CMK (cell line): ENCODE results near the gene LMO7.

Experiments used
- DNase-seq: peaks from one replicate; pipeline ENCODE4 v3.0.0-alpha.2; 2010; ENCODE audit warnings: low read depth

Gene LMO7

DNA sequence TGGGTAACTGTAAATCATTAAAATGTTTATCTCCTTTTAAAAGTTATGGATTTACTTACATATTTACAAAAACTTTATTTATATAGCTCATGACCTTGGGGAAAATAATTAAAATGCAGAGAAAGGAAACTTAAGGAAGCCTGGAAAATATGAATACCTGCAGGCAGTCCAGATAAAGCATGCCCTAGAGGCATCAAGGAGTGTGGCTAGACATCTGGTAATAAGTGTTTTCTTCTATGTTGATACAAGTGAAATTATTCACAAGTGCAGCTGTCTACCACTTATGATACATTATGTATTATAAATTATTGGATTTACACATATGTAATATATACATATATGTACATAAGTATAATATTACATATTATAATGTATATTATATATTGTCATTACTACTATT is 207.9 kb downstream of the LMO7 start:
- DNase-seq = no peak

DNA sequence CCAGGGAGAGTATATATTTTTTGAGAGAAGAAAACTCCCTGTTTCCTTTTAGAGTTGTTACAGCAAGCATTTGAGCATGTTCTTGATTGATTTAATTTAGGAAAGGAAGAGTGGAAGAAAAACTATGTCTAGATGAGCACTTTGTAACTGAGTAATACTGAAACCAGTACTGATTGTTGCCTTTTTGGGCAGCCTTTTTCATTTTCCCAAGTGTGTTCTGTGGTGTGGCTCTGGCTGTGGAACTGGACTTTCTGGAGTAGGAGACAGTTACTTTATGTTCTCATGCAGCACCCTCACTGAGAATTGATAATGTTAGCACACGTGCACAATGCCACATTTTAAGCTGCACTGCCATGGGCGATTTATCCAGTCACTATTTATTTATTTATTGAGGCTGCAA is 211.5 kb downstream of the LMO7 start:
- DNase-seq = no peak

DNA sequence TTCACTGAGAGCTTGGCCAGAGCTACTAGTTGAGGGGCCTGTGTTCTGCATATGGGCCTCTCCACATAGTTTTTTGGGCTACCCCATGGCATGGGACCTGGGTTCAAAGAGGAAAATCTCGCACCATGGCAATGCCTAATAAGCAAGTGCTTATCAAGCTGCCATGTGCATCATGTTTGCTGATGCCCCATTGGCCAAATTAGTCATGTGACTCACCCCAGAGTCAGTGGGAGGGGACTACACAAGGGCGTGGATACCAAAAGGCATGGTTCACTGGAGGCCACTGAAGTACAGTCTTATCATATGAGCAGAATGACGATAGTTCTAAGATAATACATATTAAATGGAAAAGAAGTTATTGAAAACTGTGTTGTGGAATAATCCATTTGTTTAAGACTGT is 214.8 kb downstream of the LMO7 start:
- DNase-seq = no peak

DNA sequence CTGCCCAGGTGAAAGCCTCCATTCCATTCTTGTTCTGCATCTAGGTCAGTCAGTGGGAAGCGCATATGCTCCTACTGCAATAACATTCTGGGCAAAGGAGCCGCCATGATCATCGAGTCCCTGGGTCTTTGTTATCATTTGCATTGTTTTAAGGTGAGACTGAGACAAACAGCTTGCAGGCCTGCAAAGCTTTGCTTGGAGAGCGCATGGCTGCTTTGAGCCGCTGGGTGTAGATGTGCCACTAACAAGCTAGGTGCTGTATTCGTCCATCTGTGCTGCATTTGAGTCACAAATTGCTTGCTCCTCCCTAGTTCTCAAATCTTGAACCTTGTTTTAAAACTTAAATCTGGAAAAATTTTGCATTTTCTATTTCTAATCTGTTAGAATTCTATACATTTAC is 219.1 kb downstream of the LMO7 start:
- DNase-seq = no peak

DNA sequence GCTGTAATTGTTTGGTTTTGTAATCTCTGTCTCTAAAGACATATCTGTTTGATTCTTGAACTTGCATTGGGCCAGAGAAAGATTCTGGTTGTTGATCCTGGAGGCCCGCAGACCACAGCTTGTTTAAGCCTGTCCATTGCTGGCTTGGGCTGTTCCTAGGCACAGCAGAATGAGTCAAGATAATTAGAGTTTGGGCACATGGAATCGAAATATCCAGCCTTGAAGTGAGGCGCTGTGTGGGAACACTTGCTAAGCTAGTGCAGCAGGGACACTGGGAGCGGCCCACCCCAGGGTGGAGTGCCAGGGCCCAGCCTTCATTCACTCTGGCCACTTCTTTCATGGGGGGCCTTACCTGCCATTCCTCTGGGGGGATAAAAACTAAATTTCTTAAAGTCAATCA is 219.7 kb downstream of the LMO7 start:
- DNase-seq = no peak

DNA sequence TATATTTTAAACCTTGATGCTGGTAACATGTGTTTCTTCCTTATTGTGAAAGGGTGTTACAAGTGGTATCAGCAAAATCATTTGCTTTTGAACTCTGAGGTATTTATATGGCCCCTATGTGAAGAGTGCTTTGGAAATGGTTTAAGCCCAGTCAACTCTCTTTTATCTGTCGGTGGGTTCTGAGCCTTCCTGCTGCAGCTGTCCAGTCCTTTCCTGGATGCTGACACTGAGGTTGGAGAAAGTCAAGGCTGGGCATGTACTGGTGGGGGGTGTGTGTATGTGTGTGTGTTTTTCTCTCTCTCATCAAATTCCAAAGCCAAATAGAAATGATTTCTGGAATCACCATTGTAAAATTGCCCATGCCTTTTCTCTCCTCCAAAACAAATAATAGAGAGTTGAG is 221.2 kb downstream of the LMO7 start:
- DNase-seq = no peak

DNA sequence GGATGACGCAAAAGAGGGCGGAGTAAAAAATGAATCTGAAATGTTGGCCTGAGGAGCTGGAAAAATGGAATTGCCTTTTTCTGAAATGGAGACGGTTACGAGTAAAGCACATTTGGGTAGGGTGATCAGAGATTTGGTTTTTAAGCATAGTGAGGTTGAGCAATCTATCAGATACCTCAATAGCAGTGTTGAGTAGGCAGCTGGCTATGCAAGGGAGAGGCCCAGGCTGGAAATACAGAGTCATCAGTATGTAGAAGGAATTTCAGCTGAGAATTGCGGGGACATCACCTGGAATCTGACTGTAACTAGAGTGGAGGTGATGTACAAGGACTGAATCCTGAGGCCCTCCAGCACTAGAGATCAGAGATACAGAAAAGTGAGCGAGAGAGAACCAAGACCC is 224.8 kb downstream of the LMO7 start:
- no peak for DNase-seq

DNA sequence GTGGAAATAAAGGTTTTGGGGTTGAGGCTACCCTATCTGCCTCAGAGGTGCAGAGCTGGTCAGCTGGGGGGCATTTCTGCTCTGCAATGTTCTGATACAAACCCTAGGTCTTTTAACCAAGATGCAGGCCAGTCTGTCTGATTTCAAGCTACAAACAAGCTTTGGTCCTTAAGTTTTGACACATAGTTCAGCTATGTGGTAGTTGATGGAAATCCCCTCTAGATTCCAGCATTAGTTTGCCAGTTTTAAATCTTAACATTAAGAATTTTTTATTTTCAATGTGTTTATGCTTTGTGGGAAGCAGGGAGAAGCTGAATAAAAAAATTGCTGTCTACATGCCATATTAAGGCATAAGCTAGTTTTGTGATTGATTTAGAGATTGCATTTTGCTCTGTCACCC is 225.7 kb downstream of the LMO7 start:
- DNase-seq = no peak

DNA sequence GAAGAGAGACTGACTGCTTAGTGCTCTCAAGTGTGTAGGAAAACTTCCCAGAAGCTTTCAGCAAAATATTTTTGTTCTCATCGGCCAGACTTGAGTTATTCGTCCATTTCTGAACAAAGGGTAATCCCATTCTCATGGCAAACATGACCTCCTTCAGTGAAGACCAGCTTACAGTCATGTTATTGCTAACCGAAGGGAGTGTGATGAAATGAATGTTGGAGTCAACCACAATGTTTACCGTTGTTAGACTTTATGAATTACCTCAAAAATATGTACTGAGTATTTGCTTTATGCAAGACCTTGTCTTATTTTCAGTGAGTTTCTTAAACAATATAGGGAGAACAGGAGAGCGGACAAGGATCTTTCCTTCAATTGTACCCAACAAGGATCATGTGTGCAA is 228.6 kb downstream of the LMO7 start:
- no peak for DNase-seq

DNA sequence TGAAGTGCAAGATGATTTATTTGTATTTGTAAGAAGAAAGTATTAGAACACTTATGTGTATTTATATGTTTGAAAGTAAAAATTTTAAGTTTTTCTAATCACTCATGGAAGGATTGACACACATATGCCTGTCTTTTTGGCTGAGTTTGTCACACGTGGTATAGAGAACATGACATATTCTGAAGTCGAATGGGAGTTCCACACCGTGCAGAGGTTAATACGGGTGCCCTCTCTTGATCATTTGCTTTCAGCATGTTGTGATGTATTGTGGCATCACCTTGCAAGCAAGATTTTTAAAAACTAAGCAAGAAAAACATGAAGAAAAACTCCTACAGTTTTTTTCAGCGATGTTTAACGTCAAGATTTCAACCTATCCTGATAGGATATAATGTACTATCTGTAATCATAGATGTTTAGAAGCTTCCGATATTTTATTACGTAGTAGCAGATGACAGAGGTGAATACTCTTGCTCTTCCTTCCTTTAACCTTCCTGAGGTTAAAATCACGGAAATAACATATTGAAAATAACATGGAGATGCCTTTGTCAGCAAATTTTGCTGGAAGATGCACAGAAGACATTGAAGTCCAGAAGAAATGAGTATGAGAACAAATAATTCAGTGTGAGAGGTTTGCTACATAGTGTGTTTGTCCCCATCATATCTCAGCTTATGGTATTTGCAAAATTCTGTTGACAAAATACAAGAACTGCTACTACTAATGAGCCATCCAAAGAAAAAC is 231.4 kb downstream of the LMO7 start:
- no peak for DNase-seq

DNA sequence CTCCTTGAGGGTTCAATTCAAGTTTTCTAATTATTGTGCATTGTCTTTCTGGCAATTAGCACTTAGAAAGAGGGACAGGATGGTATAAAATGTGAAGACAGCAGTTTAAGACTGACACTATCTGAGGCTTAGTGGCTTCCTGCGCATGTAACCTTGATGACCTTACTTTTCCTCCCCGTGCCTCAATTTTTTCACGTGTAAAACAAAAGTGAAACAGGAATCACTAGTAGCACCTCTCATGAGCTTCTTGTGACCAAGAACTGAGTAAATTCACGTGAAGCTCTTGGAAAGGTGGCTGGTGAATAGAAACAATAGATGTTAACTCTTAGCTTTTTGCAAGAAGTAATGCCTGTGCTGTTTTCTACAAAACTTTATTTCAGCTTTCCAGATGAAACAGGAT is 233.9 kb downstream of the LMO7 start:
- no peak for DNase-seq

DNA sequence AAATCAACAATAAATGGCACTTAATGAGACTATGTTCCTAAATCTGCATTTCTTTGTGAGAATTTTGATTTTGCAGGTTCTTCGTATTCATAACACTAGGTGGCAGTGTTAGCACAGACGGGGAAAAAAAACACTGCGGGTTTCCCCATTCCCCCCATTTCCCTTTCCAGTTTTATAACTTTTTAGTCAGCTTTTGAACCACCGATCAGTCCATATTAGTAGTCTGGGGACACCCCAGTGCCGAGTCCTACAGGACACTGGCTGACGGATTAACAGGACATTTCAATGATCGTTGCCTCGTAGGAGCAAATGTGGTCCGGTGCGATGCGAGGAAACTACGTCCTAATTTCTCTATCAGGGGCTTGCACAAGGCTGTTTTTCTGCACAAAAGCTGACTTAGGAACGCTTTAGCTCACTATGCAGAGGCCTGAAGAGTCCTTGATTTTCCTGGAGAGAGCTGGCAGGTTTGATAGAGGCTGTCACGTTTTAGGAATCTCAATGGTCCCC is 234.3 kb downstream of the LMO7 start:
- DNase-seq = no peak

DNA sequence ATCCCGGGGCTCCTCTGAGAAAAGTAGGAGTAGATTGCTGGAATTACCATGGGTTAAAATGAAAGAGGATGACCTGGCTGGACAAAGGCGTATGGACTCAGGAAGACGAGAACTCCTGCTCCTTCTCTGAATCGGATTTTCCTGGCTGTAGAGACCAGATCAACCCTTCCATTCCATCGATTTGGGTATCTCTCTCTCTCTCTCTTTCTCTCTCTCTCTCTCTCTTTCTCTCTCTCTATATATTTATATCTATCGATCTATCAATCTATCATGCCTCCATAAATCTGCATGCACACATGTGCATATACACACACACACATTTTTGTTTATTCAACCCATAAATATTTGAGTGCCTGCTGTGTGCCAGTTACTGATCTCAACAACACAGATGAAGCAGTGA is 234.9 kb downstream of the LMO7 start:
- DNase-seq = no peak

DNA sequence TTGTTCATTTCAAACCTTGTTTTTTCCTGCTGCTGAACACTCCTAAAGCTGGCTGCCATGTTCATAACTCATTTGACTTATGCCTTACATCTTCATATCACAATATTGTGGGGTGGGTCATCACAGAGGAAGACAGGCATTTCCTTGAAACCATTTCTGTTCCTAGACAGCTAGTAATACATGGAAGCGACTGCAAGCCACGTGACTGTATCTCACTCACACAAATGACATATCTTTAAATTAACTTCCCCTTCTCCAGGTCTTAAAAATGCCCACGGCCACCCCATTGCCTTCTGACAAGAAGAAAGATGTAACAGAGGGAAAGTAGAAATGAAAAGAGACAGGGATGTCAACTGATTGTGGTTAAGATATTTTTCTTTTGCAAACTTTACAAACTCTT is 236.8 kb downstream of the LMO7 start:
- DNase-seq = peak; percentile 39

DNA sequence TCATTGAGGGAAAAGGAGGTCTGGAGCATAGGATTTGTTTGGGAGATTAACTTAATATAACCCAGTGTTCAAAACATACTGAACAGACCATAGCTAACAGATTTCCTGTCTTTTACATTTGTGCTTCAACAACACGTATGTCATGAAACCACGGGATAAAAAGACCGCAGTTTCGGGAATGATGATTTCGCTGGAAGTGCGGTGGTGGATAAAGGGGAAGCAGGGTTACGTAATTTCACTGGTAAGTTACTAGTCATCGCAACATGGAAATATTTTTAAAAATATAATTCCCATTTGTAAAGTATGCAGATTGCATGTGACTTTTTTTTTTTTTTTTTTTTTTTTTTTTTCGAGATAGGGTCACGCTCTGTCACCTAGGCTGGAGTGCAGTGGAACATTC is 237.4 kb downstream of the LMO7 start:
- no peak for DNase-seq

DNA sequence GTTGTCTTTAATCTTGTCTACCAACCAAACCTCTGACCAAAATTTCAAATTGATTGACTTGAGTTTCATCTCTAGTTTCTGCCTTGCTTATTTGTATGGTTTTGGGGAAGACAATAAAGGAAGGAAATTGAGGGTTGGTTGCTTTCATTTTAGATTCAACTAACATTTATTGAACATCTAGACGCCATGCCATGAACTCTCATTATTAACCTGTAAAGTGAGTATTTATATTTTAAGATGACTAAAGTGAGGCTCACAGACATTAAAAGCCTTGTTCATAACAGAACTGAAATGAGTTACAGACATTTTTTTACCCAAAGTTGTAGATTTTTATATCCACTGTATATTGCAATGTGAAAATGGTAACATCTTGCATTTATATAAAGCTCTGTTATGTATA is 239.3 kb downstream of the LMO7 start:
- no peak for DNase-seq

DNA sequence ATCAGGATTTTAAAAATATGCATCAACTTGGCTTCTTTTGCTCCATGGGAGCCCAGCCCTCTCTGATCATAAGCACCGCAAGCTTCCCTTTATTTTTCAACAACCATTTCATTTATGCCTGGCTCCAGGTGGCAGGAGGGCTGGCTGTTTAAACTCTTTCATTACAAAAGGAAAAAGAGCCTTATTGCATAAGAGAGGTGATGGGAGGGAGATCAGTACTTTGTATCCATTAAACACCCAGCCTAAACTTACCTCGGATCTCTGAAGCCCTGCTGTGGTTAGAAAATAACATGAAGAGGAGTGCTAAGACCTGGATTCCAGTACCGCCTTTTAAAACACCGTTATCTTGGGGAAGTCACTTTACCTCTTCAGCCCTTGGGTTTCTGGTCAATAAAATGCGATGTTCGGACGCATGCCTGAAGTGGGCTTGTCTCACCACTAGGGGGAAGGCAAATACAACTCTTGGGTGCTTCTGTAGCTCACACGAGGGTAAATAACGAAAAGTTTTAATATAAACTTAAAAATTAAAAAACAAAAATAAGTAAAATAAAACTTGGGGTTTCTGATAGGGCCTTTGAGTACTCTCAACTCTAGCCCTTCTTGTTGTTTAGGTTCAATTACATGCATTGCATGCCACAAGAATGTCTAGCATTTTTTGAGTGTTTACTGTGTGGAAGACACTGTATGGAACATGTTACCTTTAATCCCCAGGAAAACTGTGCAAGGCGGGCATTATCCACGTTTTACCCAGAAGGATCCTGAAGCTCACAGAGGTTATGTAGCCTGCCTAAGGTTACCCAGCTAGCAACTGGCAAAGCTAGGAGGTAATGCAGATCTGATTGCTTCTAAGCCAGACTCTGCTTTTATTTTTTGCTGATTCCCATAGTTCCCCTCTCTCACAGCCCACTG is 240.3 kb downstream of the LMO7 start:
- DNase-seq = peak; percentile 58

DNA sequence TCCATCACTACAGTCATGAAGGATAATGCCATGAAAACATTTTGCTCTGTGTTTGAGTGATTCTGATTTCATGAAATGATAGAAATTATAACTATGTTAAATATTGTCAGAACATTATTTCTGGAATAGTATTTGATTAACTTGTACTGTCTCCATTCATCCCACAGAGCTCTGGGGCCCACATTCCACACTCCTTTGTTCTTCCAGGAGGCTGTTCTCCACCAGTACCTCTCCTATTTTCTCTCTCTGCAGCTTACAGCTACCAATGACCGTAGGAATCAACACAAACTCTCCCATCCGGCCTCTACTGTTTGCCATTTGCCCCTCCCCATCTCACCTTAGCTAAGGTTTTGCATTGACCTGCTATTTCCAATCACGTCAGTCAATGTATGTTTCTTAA is 240.9 kb downstream of the LMO7 start:
- no peak for DNase-seq

DNA sequence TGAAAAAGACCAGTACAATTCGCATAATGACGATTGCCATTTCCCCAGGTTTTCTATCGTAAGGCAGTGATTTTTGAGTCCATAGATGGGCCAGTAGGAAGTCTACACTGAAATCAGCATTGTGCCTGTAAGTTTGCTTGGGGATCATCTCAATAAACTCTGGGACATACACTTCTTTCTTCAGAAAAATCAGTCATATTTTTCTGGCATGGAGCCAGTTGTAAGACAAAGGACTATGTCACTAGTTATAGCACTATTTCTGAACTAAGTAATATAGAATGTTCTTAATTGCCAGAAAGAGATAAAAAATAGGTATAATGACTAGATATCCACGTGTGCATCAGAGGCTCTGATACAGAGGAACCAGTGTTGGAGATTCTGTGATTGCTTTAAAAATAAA is 243.5 kb downstream of the LMO7 start:
- DNase-seq = no peak

DNA sequence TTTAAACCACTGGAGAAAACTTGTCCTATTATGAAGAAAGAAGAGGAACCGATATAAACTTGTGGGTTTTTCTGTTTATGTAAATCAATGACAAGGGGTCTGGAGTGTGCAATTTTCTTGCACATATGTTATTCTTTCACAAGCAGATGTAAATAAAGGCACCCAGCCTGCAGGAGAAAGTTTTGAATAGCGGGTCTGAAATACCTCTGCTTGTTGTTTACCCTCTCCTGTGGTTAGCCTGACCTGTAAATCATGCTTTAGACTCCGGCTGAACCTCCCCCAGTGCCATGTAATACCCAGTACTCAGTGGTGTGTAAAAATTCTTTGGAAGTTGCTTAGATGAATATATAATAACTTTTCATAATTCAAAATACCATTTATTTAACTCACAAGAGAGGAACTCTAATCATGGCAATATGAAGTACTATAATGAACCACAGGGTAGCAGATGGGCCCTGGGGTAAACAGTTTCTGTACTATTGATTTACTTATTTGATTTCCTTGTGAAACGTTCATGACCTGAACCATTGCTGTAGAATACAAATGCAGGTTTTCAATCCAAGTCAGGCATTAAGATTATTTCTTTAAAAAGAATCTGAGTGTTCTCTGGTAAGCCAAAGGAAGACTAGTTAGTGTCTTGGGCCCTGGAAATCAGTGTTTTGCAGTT is 245.1 kb downstream of the LMO7 start:
- no peak for DNase-seq

DNA sequence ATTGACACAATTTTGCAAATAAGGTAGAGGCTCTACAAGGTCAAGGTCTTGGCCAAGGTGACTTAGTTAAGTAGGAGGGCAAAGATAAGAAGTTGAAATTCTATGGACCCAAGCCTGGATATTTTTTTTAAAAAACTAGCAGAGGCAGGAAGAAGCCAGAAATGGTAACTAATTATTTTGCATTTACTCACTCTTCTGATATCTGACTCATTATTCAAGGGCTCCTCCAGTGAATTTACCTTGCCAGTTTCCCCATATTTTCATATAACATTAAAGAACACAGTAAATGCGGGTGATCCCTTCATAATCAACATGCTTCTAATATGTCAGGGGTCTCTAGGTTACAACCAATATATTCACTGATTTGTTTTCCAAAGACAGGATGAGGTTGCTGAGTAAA is 246.1 kb downstream of the LMO7 start:
- DNase-seq = no peak

DNA sequence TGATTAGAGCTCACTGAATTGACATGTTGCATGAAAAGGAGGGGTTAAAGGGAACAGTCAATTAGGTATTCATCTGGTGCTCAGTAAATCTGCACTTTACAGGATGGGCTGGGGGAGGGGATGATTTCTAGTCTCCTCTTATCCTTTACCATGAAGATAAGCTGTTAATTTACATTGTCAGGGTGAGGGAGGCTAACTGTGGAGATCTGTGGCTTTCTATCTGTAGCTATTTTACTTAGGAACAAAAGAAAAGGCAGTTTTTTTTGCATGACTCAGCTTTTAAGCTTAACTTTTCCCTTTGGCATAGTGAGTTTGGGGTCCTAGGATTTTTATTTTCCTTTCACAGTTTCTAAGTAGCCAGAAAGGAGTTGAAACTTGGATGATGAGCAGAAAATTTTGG is 253.3 kb downstream of the LMO7 start:
- peak; percentile 47 for DNase-seq

DNA sequence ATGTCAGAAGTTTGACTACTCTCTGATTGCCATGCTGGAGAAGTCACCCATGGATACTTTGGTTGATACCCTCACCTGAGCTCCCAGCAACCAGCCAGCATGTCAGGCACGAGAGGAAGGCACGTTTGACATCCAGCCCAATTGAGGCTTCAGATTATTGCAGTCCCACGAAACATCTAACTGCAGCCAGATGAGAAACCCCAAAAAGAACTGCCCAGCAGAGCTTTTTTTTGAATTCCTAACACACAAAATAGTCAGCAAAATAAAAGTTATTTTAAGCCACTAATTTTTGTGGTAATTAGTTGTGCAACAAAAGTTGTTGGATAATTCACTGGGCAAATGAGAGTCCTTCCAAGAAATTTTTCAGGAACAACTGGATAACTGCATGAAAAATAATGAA is 259.0 kb downstream of the LMO7 start:
- no peak for DNase-seq
